H1 (cell line): ENCODE measurements around the gene MAFB. TPM values are rescaled to one million over a fixed set of nuclear protein-coding genes. Genes with fewer than 3 reads are reported as not detected.

Source experiments
- HDAC2 ChIP-seq, 2 experiments: fragments of 300-600 bp in 1 of 2; sonication (generic) in 1 of 2; IDR thresholded peaks; 2 replicates each; pipeline ENCODE4 v1.6.1; 2011 to 2012; ENCODE audit warnings: low read depth in 2 of 2, low read length in 2 of 2, mild to moderate bottlenecking in 2 of 2, moderate library complexity in 2 of 2, borderline replicate concordance in 1 of 2, inconsistent platforms in 1 of 2
- polyA plus RNA-seq, 7 experiments: library from polyadenylated mRNA; depleted of rRNA in 3 of 7; stranded (reverse) in 5 of 7; unstranded in 2 of 7; fragments of >200 nt in 5 of 7; fragments of 200-250 nt in 2 of 7; gene quantifications; 1 replicate in 5 of 7; 2 replicates in 1 of 7; 4 replicates in 1 of 7; pipeline versions ENCODE4 v1.2.1 to v1.2.3, GENCODE V29; 2011 to 2013; ENCODE audit warnings: missing spikeins in 2 of 7, mixed read lengths in 2 of 7
- total RNA-seq: library from RNA; stranded (reverse); fragmentation: NEBNext Ultra II Directional; extraction: Animal tissue kit (Norgen Biotek cat#: 25700); gene quantifications from 2 replicates; pipeline ENCODE4 v1.2.1, GENCODE V29; 2021

MAFB gene
- total and polyA plus RNA-seq, 2 of the 8 experiments (the other 6 are each of a cell fraction or from before 2014, with no cell fraction given) = 0.83 to 1.8 TPM

GRCh38 chr20:40685349-40685748, 3.7 kb downstream of the MAFB start (continued):
- no peak for TF ChIP-seq HDAC2 (IDR thresholded peaks at IDR 0.05; ENCODE audit: borderline replicate concordance in 1 of 2, low read depth in 2 of 2, low read length in 2 of 2)
